HT-29 (cell line): ENCODE results near the gene GARIN5B. TPM values are rescaled to one million over a fixed set of nuclear protein-coding genes. Genes with fewer than 3 reads are reported as not detected.
A peak's percentile ranks its signal among the peaks of the same experiment; 100 is the strongest.

Experiments used
- DNase-seq: peaks from one replicate; pipeline ENCODE4 v3.0.0-alpha.2; 2015; ENCODE audit warnings: low spot score
- total RNA-seq: library from RNA; depleted of rRNA; stranded (reverse); fragments of >200 nt; shearing (Covaris generic); gene quantifications from 2 replicates; pipeline ENCODE4 v1.2.3, GENCODE V29; 2014

GARIN5B gene
- total RNA-seq, 1 experiment from 2014 or later: not detected

DNA sequence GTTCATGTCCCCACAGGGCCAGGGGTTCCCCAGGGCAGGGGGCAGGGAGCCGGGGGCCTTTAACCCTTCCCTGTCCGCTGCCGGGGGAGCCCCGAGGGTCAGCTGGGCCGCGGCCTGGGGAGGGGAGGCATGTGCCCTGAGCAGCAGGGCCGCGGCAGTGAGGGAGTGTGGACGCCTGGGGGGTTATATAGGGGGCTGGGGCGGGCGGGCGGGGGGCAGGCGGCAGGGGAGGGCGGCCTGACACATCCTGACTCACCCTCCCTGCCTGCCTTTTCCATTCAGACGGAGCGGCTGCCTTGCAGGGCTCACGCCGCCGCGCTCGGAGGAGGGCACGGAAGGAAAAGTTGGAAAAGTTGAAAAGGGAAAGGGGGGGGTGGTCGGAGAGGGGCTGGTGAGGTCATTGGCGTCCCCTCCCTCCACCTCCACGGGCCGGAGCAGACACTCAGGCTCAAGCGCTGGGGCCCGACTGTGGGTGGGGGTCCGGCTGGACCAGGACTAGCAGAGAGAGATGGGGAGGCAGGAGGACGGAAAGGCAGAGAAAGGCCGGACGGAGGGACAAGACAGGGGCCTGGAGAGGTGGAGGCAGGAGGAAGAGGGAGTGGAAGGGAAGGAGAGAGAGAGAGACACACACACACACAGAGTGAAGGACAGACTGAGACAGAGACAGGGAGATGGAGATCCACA is 7.4 kb upstream of the GARIN5B start, which contains the start of gene IL11:
IL11 (minus strand) TSS at position 159 of the 684 bp plus-strand sequence; CDS start at position 6, 153 bp downstream.
- DNase-seq: no peak

DNA sequence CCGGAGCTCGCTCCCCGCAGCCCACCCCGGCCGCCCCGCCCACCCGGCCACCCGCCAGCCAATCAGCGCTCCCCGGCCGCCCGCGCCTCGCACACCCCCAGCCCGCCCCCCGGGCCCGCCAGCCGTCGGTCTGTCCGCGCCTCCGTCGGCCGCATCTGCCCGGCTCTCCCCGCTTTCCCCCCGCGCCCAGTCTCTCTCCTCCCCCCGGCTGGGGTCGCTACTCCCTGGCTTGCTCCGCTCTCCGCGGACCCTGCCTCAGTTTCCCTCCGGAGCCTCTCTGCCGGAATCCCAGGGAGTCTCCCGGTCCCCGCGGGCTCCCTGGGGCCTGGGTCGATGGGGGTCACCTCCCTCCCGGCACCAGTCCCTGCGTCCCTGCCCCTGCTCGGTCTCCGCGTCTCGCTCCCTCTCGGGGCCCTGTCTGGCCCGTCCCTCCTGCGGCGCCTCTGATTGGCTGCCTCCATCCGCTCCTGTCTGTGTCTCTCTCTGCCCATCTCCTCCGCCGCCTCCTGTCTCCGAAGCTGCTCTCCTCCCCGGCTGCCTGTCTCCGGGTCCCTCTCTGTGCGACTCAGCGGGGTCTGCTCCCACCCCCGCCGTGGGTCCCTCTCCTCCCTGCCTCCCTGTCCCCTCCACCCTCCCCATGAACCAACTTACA is 6.7 kb upstream of the GARIN5B start:
- no peak for DNase-seq

- DNase-seq: no peak
Measured at GRCh38 chr19:55368701-55369563, 5.9 kb upstream of the GARIN5B start.

GRCh38 chr19:55368106-55368505 is 5.0 kb upstream of the GARIN5B start:
- DNase-seq: no peak

GRCh38 chr19:55366790-55367189 is 3.7 kb upstream of the GARIN5B start:
- no peak for DNase-seq

- no peak for DNase-seq
Measured at GRCh38 chr19:55365964-55366363, 2.9 kb upstream of the GARIN5B start.

DNA sequence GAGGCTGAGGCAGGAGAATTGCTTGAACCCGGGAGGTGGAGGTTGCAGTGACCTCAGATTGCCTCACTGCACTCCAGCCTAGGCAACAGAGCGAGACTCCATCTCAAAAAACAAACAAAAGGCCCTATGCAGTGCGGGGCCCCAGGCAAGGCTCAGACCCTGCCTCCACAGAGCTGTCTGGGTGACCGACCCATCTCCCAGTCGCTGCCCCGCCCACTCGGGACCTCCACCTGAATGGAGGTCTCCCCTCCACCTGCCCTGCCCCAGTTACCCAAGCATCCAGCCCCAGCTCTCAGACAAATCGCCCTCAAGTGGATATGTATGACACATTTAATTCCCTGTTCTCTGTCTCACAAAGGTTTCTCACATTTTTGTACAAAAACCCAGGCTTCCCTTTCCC is 2.2 kb upstream of the GARIN5B start:
- no peak for DNase-seq

- DNase-seq: no peak
Measured at GRCh38 chr19:55362174-55362989, 678 bp downstream of the GARIN5B start.

- DNase-seq: no peak
Measured at GRCh38 chr19:55360902-55361301, 2.2 kb downstream of the GARIN5B start.

DNA sequence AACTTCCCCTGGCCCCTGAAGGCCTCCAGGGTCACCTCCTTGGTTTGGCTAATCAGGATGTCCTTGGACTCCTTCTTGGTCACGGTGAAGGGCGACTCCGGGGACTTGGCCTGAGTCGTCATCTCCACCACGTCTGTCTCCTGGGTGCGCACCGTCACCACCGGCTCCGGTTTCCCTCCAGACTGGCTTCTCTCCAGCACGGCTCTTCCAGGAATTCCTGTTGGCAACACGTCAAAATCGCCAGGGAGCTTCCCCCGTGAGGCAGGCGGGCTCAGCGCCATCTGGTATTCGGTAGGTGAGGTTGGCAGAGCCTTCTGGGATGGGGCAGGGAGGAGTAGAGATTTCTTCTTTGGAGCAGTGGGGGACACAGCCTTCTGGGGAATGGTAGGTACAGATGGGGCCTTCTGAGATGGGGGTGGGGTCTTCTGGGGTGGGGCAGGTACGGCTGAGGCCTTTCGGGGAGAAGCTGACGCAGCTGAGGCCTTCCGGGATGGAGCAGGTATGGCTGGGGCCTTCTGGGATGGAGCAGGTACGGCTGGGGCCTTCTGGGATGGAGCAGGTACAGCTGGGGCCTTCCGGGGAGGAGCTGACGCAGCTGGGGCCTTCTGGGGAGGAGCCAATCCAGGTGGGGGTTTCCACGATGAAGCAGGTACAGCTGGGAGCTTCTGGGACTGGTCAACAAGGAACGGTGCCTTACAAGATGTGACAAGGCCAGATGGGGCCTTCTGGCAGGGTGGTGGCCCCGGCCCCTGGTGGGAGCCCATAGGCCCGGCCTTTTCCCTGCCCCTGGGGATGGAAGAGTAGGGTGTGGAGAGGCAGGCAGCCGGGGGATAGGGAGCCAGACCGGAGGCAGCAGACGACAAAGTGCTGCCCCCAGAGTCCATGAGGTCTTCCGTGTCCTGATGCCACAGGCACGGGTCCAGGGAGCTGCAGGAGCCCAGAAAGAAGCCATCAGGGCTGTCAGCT is 3.8 kb downstream of the GARIN5B start:
- DNase-seq: no peak

GRCh38 chr19:55358493-55358892 is 4.6 kb downstream of the GARIN5B start:
- DNase-seq: no peak

GRCh38 chr19:55355213-55355821 is 7.7 kb downstream of the GARIN5B start:
- no peak for DNase-seq

GRCh38 chr19:55354698-55355212 is 8.3 kb downstream of the GARIN5B start, which contains the start of gene COX6B2:
TSS of gene COX6B2 (minus strand) at chr19:55354719. CDS start at chr19:55354521, 198 bp downstream.
- DNase-seq: no peak

GRCh38 chr19:55353803-55354697 is 9.0 kb downstream of the GARIN5B start:
- DNase-seq: peak; percentile 78

- DNase-seq: no peak
Measured at GRCh38 chr19:55353356-55353802, 9.7 kb downstream of the GARIN5B start.

GRCh38 chr19:55352549-55353145 is 10.4 kb downstream of the GARIN5B start:
- no peak for DNase-seq

GRCh38 chr19:55352040-55352439 is 11.0 kb downstream of the GARIN5B start:
- DNase-seq: no peak
